ENCODE measurements around the gene CCDC91. TPM values are rescaled to one million over a fixed set of nuclear protein-coding genes. Genes with fewer than 3 reads are reported as not detected.

CCDC91 gene
- total RNA-seq, 6 experiments from 2014 or later, result 10.0 to 21.5 (median 13.9) TPM

- WGBS (ENCODE audit: insufficient coverage, low coverage, low lambda C conversion rate, missing lambda C conversion rate), result 83% methylated on average over 1 of the region's 2 CpGs
- H3K4me1 ChIP-seq, result no peaks in the 10 kb centered on the region
- intact Hi-C loops (cut with DNase I), result no loop called here
- no peak for TF ChIP-seq CTCF (IDR thresholded peaks at IDR 0.05)
- TF ChIP-seq POLR2A (IDR thresholded peaks at IDR 0.05), result no peak
- no peaks in the 10 kb centered on the region for H3K9me3 ChIP-seq
- DNase-seq, result no peak
- ATAC-seq, result no peak
- H3K27ac ChIP-seq, result no peak overlapping the region
- H3K4me3 ChIP-seq, result no peak overlapping the region
- no peaks in the 10 kb centered on the region for H3K27me3 ChIP-seq
- H3K36me3 ChIP-seq, result peaks cover 0 to 2% (median 0%) of the 10 kb centered on the region in 4 donors
These were observed 158.9 kb downstream of the CCDC91 start for GRCh38 chr12:28349196-28349595.

- intact Hi-C loops (cut with DNase I), result no loop called here
- peaks cover 0 to 2% (median 0%) of the 10 kb centered on the region in 4 donors for H3K36me3 ChIP-seq
- no peaks in the 10 kb centered on the region for H3K9me3 ChIP-seq
- 88% methylated on average over 1 of the region's 1 CpG for WGBS (ENCODE audit: insufficient coverage, low coverage, low lambda C conversion rate, missing lambda C conversion rate)
- H3K27ac ChIP-seq, result no peak overlapping the region
- no peaks in the 10 kb centered on the region for H3K4me1 ChIP-seq
- no peak overlapping the region for H3K4me3 ChIP-seq
- no peaks in the 10 kb centered on the region for H3K27me3 ChIP-seq
- ATAC-seq, result no peak
- no peak for DNase-seq
- TF ChIP-seq POLR2A (IDR thresholded peaks at IDR 0.05) (no peak), CTCF (IDR thresholded peaks at IDR 0.05) (no peak)
These were observed 160.2 kb downstream of the CCDC91 start for GRCh38 chr12:28350502-28350901.

- Histone ChIP-seq H3K36me3 (peaks cover 0 to 2% (median 0%) of the 10 kb centered on the region in 4 donors), H3K27ac (no peak overlapping the region), H3K9me3 (no peaks in the 10 kb centered on the region), H3K4me3 (no peak overlapping the region), H3K27me3 (no peaks in the 10 kb centered on the region), H3K4me1 (no peaks in the 10 kb centered on the region)
- intact Hi-C loops (cut with DNase I), result no loop called here
- TF ChIP-seq CTCF (IDR thresholded peaks at IDR 0.05) (no peak), POLR2A (IDR thresholded peaks at IDR 0.05) (no peak)
- WGBS (ENCODE audit: insufficient coverage, low coverage, low lambda C conversion rate, missing lambda C conversion rate), result 56% methylated on average over 2 of the region's 2 CpGs
- DNase-seq (no peak), ATAC-seq (peak in 2 of 4 donors; percentile 11 to 52)
These were observed 161.2 kb downstream of the CCDC91 start for GRCh38 chr12:28351414-28351813.

GRCh38 chr12:28355161-28355560 lies 164.9 kb downstream of the CCDC91 start:
- intact Hi-C loops (cut with DNase I), result no loop called here

More at GRCh38 chr12:28355161-28355560, 164.9 kb downstream of the CCDC91 start:
- H3K27ac ChIP-seq, result no peak overlapping the region
- H3K9me3 ChIP-seq, result no peaks in the 10 kb centered on the region
- no peaks in the 10 kb centered on the region for H3K4me1 ChIP-seq
- no peaks in the 10 kb centered on the region for H3K27me3 ChIP-seq
- H3K4me3 ChIP-seq, result no peak overlapping the region
- no peak for TF ChIP-seq CTCF (IDR thresholded peaks at IDR 0.05)
- no peak for TF ChIP-seq POLR2A (IDR thresholded peaks at IDR 0.05)
- DNase-seq (no peak), ATAC-seq (no peak)
- H3K36me3 ChIP-seq, result peaks cover 0 to 2% (median 0%) of the 10 kb centered on the region in 4 donors
